H1 (cell line): ENCODE data around the gene FCRL6. TPM values are rescaled to one million over a fixed set of nuclear protein-coding genes. Genes with fewer than 3 reads are reported as not detected.

Experiments used
- CTCF ChIA-PET: fragments of 300-600 bp; sonication (Branson Sonifier 250); formaldehyde crosslinking; loops from one replicate; lab custom pipeline; 2021; ENCODE audit not compliant: partially characterized antibody; lab: Charles Lee
- POLR2A ChIA-PET: fragments of 300-600 bp; sonication (Branson Sonifier 250); formaldehyde crosslinking; loops from one replicate; lab custom pipeline; 2021; ENCODE audit warnings: inconsistent platforms; ENCODE audit not compliant: partially characterized antibody; lab: Charles Lee
- DNase-seq, 2 experiments: peaks; one replicate each; pipeline versions ENCODE4 v3.0.0 to v3.0.0-alpha.2; 2010 to 2022; ENCODE audit warnings: low spot score in 2 of 2, low read depth in 1 of 2, mixed read lengths in 1 of 2
- FAIRE-seq: peaks from 2 replicates; lab custom pipeline; 2011; peaks lifted over from hg19 to GRCh38; lab: Jason Lieb, UNC
- H2AFZ ChIP-seq: 2 replicates; pipeline ENCODE4 v1.8.1; 2012; ENCODE audit warnings: low read length, inconsistent platforms
- H2AK5ac ChIP-seq: 2 replicates; pipeline ENCODE4 v1.6.1; 2013; ENCODE audit warnings: low read depth, low read length
- H2BK120ac ChIP-seq: replicated peaks from 2 replicates; pipeline ENCODE3; 2013; ENCODE audit warnings: low read depth, low read length, inconsistent platforms
- H2BK12ac ChIP-seq: 2 replicates; pipeline ENCODE4 v1.6.1; 2013; ENCODE audit warnings: low read depth, low read length
- H2BK15ac ChIP-seq: 2 replicates; pipeline ENCODE4 v1.6.1; 2013; ENCODE audit warnings: low read length
- H2BK20ac ChIP-seq: 2 replicates; pipeline ENCODE4 v1.6.1; 2013; ENCODE audit warnings: low read length
- H2BK5ac ChIP-seq: 2 replicates; pipeline ENCODE4 v1.6.1; 2013; ENCODE audit warnings: low read depth, low read length
- H3K14ac ChIP-seq: 2 replicates; pipeline ENCODE4 v1.6.1; 2013; ENCODE audit warnings: inconsistent platforms; ENCODE audit not compliant: insufficient read length
- H3K18ac ChIP-seq: 2 replicates; pipeline ENCODE4 v1.6.1; 2013; ENCODE audit warnings: low read length; ENCODE audit errors: extremely low read depth
- H3K23ac ChIP-seq: 2 replicates; pipeline ENCODE4 v1.6.1; 2013; ENCODE audit warnings: inconsistent platforms; ENCODE audit not compliant: insufficient read length
- H3K23me2 ChIP-seq: 2 replicates; pipeline ENCODE4 v1.6.1; 2013; ENCODE audit warnings: low read depth, low read length
- H3K27ac ChIP-seq: 2 replicates; pipeline ENCODE4 v1.6.1; 2011; ENCODE audit warnings: low read depth, low read length, inconsistent platforms
- H3K27me3 ChIP-seq, 4 experiments: replicated peaks in 1 of 4; 1 replicate in 1 of 4; 2 replicates in 3 of 4; pipeline versions ENCODE4 v1.6.1 to v1.8.1; 2011 to 2013; ENCODE audit warnings: low read length in 3 of 4, mild to moderate bottlenecking in 3 of 4, inconsistent platforms in 2 of 4, mixed read lengths in 2 of 4, moderate library complexity in 1 of 4; ENCODE audit not compliant: control insufficient read depth in 3 of 4, insufficient read depth in 3 of 4; ENCODE audit errors: extremely low read depth in 1 of 4
- H3K36me3 ChIP-seq, 4 experiments: 2 replicates each; pipeline versions ENCODE4 v1.6.1 to v1.8.1; 2011 to 2013; ENCODE audit warnings: mild to moderate bottlenecking in 4 of 4, low read length in 3 of 4, moderate library complexity in 2 of 4, control low read depth in 1 of 4, inconsistent platforms in 1 of 4; ENCODE audit not compliant: insufficient read depth in 4 of 4, control insufficient read depth in 2 of 4
- H3K4ac ChIP-seq: replicated peaks from 2 replicates; pipeline ENCODE3; 2013; ENCODE audit warnings: low read length, low read depth, mixed read lengths, inconsistent platforms; ENCODE audit not compliant: insufficient read length
- H3K4me1 ChIP-seq, 4 experiments: replicated peaks in 1 of 4; 1 replicate in 1 of 4; 2 replicates in 3 of 4; pipeline versions ENCODE4 v1.6.1 to v1.8.1; 2011 to 2013; ENCODE audit warnings: low read length in 3 of 4, inconsistent platforms in 2 of 4, mixed read lengths in 1 of 4; ENCODE audit not compliant: insufficient read depth in 4 of 4, control insufficient read depth in 3 of 4
- H3K4me2 ChIP-seq, 2 experiments: 2 replicates each; pipeline versions ENCODE4 v1.6.1 to v1.8.1; 2011 to 2013; ENCODE audit warnings: low read depth in 2 of 2, low read length in 2 of 2, control low read depth in 1 of 2, inconsistent platforms in 1 of 2, mild to moderate bottlenecking in 1 of 2; ENCODE audit not compliant: insufficient read depth in 1 of 2
- H3K4me3 ChIP-seq, 4 experiments: fragments of 200-600, 300-600 bp in 1 of 4; sonication (generic), shearing (Covaris generic), sonication (Bioruptor Twin) in 1 of 4; 2 replicates each; pipeline versions ENCODE4 v1.5.1 to v1.8.1; 2011 to 2016; ENCODE audit warnings: low read length in 4 of 4, low read depth in 3 of 4, control low read depth in 2 of 4, inconsistent platforms in 2 of 4, mild to moderate bottlenecking in 2 of 4, mixed read lengths in 1 of 4, moderate library complexity in 1 of 4; ENCODE audit not compliant: insufficient read depth in 2 of 4; ENCODE audit errors: extremely low read depth in 1 of 4
- H3K56ac ChIP-seq: replicated peaks from 2 replicates; pipeline ENCODE3; 2013; ENCODE audit warnings: low read depth, mild to moderate bottlenecking, mixed read lengths, low read length, inconsistent platforms; ENCODE audit not compliant: insufficient read length
- H3K79me1 ChIP-seq: 2 replicates; pipeline ENCODE4 v1.6.1; 2013; ENCODE audit warnings: low read depth, low read length, control low read depth
- H3K79me2 ChIP-seq, 2 experiments: 2 replicates each; pipeline versions ENCODE4 v1.6.1 to v1.8.1; 2012 to 2013; ENCODE audit warnings: low read length in 2 of 2, mild to moderate bottlenecking in 2 of 2, inconsistent platforms in 1 of 2; ENCODE audit not compliant: insufficient read depth in 2 of 2, control insufficient read depth in 1 of 2
- H3K9ac ChIP-seq, 4 experiments: replicated peaks in 1 of 4; 1 replicate in 1 of 4; 2 replicates in 3 of 4; pipeline versions ENCODE4 v1.6.1 to v1.8.1; 2011 to 2013; ENCODE audit warnings: low read depth in 3 of 4, low read length in 3 of 4, control low read depth in 2 of 4, mild to moderate bottlenecking in 2 of 4, moderate library complexity in 2 of 4, inconsistent platforms in 1 of 4; ENCODE audit errors: extremely low read depth in 1 of 4
- H3K9me3 ChIP-seq, 2 experiments: 2 replicates each; pipeline versions ENCODE4 v1.6.1 to v1.8.1; 2012 to 2013; ENCODE audit warnings: mild to moderate bottlenecking in 2 of 2, moderate library complexity in 2 of 2, control low read depth in 1 of 2, inconsistent platforms in 1 of 2, low read depth in 1 of 2, low read length in 1 of 2, mixed read lengths in 1 of 2; ENCODE audit not compliant: insufficient read depth in 2 of 2
- H4K20me1 ChIP-seq, 2 experiments: replicated peaks in 1 of 2; 2 replicates each; pipeline versions ENCODE3 to v1.8.1; 2011 to 2013; ENCODE audit warnings: inconsistent platforms in 2 of 2, low read length in 2 of 2, mild to moderate bottlenecking in 1 of 2; ENCODE audit not compliant: insufficient read depth in 2 of 2, control insufficient read depth in 1 of 2
- H4K5ac ChIP-seq: 2 replicates; pipeline ENCODE4 v1.6.1; 2013; ENCODE audit warnings: low read length, low read depth, mixed read lengths, inconsistent platforms; ENCODE audit not compliant: insufficient read length
- H4K8ac ChIP-seq: 2 replicates; pipeline ENCODE4 v1.8.0; 2013; ENCODE audit warnings: mild to moderate bottlenecking, moderate library complexity, low read length, inconsistent platforms; ENCODE audit not compliant: insufficient read depth; ENCODE audit errors: extremely low read depth
- H4K91ac ChIP-seq: replicated peaks from 2 replicates; pipeline ENCODE3; 2013; ENCODE audit warnings: low read length, mixed read lengths, inconsistent platforms; ENCODE audit not compliant: insufficient read length
- HDAC6 ChIP-seq: IDR thresholded peaks from one replicate; pipeline ENCODE4 v1.7.1; 2012; ENCODE audit warnings: low read depth, mild to moderate bottlenecking, inconsistent platforms, low read length, moderate library complexity
- NANOG ChIP-seq: IDR thresholded peaks from 2 replicates; pipeline ENCODE4 v1.6.1; 2011; ENCODE audit warnings: low read length, low read depth, mild to moderate bottlenecking, inconsistent platforms; ENCODE audit not compliant: insufficient read depth, poor library complexity, severe bottlenecking
- PHF8 ChIP-seq: fragments of 200-600 bp; sonication (generic); conservative IDR thresholded peaks from 2 replicates; pipeline ENCODE4 v1.7.1; 2012; ENCODE audit warnings: low read depth, mild to moderate bottlenecking, inconsistent platforms, low read length, moderate library complexity
- WGBS, 2 experiments: shearing (Covaris generic) in 1 of 2; methylation state at CpG; one replicate each; pipeline versions ENCODE4 v1.1.6 to v1.1.7; 2013 to 2015; ENCODE audit warnings: low lambda C conversion rate in 2 of 2, mixed read lengths in 2 of 2, inconsistent platforms in 1 of 2, low coverage in 1 of 2, missing lambda C conversion rate in 1 of 2; ENCODE audit not compliant: insufficient replicate concordance in 2 of 2, insufficient coverage in 1 of 2, insufficient read length in 1 of 2; ENCODE audit errors: extremely low coverage in 1 of 2, missing lambda C conversion rate in 1 of 2; 5-methylcytosine and 5-hydroxymethylcytosine counted together
- polyA plus RNA-seq, 7 experiments: library from polyadenylated mRNA; depleted of rRNA in 3 of 7; stranded (reverse) in 5 of 7; unstranded in 2 of 7; fragments of >200 nt in 5 of 7; fragments of 200-250 nt in 2 of 7; gene quantifications; 1 replicate in 5 of 7; 2 replicates in 1 of 7; 4 replicates in 1 of 7; pipeline versions ENCODE4 v1.2.1 to v1.2.3, GENCODE V29; 2011 to 2013; ENCODE audit warnings: missing spikeins in 2 of 7, mixed read lengths in 2 of 7
- total RNA-seq: library from RNA; stranded (reverse); fragmentation: NEBNext Ultra II Directional; extraction: Animal tissue kit (Norgen Biotek cat#: 25700); gene quantifications from 2 replicates; pipeline ENCODE4 v1.2.1, GENCODE V29; 2021
- TF ChIP-seq, protein P1 (sequence below): IDR thresholded peaks from 2 replicates; pipeline ENCODE4 v1.6.1; 2012; ENCODE audit warnings: inconsistent platforms

The FCRL6 gene
- total and polyA plus RNA-seq, 2 of the 8 experiments (the other 6 are each of a cell fraction or from before 2014, with no cell fraction given), result not detected

- Histone ChIP-seq H4K20me1 (no peaks in the 10 kb centered on the region), H3K4me1 (peaks cover 0 to 4% (median 2%) of the 10 kb centered on the region in 4 experiments; a peak in 1 of 7 replicates), H3K23ac (no peak overlapping the region), H3K9me3 (no peaks in the 10 kb centered on the region), H3K79me1 (no peaks in the 10 kb centered on the region), H2BK15ac (no peak overlapping the region), H3K9ac (no peak overlapping the region), H3K56ac (no peak overlapping the region), H3K4ac (no peak overlapping the region), H3K27ac (no peak overlapping the region), H2BK5ac (no peak overlapping the region), H3K36me3 (no peaks in the 10 kb centered on the region), H4K8ac (no peak overlapping the region), H3K27me3 (peaks cover 0 to 11% (median 2%) of the 10 kb centered on the region in 4 experiments; a peak in 4 of 7 replicates), H2BK20ac (no peak overlapping the region), H3K18ac (no peak overlapping the region), H4K5ac (no peak overlapping the region), H2BK12ac (no peak overlapping the region), H2AK5ac (no peak overlapping the region), H3K79me2 (no peaks in the 10 kb centered on the region), H3K23me2 (no peaks in the 10 kb centered on the region), H4K91ac (no peak overlapping the region), H2AFZ (no peak overlapping the region), H2BK120ac (no peak overlapping the region), H3K4me2 (no peak overlapping the region), H3K4me3 (no peak overlapping the region), H3K14ac (no peak overlapping the region)
- POLR2A ChIA-PET, result interaction anchor here (1.0 kb wide), 1 partner anchor 30 kb away, joined by 3 read pairs; no protein-coding TSS in a partner anchor
- CTCF ChIA-PET, result interaction anchor here (0.8 to 11.2 kb wide), 25 partner anchors 8 to 617 kb away, joined by 3 to 175 read pairs (median 5); partner anchors contain the start of genes FCRL6 and VSIG8
- TF ChIP-seq HDAC6 (no peak), PHF8 (no peak), NANOG (no peak)
- TF ChIP-seq, protein P1, sequence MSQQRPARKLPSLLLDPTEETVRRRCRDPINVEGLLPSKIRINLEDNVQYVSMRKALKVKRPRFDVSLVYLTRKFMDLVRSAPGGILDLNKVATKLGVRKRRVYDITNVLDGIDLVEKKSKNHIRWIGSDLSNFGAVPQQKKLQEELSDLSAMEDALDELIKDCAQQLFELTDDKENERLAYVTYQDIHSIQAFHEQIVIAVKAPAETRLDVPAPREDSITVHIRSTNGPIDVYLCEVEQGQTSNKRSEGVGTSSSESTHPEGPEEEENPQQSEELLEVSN, result no peak
- FAIRE-seq (no peak), DNase-seq (no peak)
- WGBS, 2 experiments, result 88% methylated on average over 10 of the region's 11 CpGs; no CpG with 5 or more reads in 1 of the 2 experiments
Measured at GRCh38 chr1:159828581-159829272, 26.6 kb downstream of the FCRL6 start.
